ENCODE results near the gene SSX1.
"Not testable (repeated sequence)": the region's sequence is repeated elsewhere in the genome, so short reads cannot be mapped to it uniquely, and the experiment has no call there.

Gene SSX1, protein sequence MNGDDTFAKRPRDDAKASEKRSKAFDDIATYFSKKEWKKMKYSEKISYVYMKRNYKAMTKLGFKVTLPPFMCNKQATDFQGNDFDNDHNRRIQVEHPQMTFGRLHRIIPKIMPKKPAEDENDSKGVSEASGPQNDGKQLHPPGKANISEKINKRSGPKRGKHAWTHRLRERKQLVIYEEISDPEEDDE

DNA sequence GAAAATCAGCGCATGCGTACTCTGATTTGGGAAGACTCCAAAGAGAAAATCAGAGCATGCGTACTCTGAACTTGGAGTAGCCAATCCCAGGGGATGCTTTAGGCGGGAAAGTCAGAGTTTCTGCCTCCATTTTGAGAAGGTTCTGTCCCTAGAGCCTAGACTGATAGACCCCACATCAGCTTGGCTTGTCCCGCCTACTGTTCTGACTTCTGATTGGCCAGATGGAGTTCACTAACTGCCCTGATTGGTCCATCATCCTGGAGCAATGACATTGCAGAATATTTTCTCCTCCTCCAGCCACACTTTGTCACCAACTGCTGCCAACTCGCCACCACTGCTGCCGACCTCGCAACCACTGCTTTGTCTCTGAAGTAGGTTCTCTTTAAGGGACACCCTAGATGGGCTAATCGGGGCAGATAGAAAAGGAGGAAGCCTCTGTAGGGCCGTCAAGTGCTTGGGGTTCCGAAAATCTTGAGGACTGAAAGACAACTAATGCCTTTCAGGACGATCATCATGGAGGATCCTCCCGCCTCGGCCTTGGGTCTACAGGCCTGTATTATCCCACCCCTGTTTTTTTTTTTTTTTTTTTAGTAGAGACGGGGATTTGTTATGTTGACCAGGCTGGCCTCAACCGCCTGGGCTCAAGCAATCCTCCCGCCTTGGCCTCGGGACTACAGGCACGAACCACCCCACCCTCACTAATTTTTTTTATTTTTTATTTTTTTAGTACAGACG lies at the start of gene SSX1:
Gene SSX1, plus strand, starts transcription at position 331 of the 735 bp plus-strand sequence. CDS start 1,850 bp downstream, outside the sequence.
- H3K4me3 ChIP-seq, H3K27ac ChIP-seq: not testable (repeated sequence)

- not testable (repeated sequence) for H3K4me3 ChIP-seq, H3K27ac ChIP-seq
These were observed 40.9 kb upstream of the SSX1 start for GRCh38 chrX:48214341-48214740.

DNA sequence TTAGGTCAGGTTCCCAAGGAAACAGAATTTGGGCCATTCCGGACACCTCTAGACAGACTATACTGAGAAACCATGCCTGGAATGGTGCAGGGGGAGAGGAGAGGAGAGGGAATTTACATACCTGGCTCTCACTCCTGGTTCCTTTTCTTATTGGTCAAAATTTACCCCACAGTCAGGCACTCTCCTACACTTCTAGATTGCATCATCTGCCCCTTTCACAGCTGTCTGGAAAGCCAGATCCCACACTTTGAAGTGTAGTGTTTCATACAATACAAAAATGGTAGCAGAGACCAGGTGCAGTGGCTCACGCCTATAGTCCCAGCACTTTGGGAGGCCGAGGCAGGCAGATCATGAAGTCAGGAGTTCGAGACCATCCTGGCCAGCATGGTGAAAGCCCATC lies 31.0 kb upstream of the SSX1 start:
- H3K4me3 ChIP-seq, H3K27ac ChIP-seq: not testable (repeated sequence)

DNA sequence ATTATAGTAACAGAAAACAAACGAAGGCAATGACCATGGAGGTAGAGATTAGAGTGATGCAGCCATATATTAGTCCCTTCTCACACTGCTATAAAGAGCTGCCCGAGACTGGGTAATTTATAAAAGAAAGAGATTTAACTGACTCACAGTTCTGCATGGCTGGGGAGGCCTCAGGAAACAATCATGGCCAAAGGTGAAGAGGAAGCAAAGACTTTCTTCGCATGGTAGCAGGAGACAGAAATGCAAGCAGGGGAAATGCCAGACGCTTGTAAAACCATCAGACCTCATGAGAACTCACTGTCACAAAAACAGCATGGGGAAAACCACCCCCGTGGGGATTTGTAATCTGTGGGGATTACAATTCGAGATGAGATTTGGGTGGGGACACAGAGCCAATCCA lies 2.2 kb upstream of the SSX1 start:
- H3K27ac ChIP-seq, H3K4me3 ChIP-seq: not testable (repeated sequence)

DNA sequence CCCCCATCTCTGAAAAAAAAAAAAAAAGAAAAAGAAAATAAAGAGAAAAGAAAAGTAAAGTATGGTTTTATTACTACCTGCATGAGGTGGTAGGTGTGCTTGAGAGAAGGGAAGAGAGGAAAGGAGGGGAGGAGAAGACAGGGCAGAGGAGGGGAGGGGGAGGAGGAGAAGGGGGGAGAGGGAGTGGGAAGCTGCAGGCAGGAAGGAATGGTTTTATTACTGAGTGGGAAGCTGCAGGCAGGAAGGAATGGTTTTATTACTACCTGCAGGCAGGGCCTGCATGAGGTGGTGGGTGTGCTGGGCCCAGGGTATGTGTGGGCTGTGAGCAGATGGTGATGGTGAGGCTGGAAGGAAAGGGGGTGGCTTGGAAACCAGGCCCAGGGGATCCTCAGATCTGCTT lies 19.2 kb downstream of the SSX1 start:
- not testable (repeated sequence) for H3K4me3 ChIP-seq

DNA sequence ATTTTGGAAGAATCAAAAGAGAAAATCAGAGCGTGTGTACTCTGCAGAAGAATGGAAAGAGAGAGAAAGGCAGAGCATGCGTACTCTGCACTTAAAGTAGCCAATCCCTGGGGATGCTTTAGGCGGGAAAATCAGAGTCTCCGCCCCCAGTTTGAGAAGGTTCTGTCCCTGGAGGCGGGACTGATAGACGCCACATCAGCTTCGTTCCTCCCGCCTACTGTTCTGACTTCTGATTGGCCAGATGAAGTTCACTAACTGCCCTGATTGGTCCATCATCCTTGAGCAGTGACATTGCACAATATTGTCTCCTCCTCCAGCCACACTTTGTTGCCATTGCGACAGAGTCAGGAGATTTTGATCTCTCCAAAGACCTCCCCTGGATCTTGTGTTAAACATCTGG lies 23.8 kb downstream of the SSX1 start:
- H3K4me3 ChIP-seq, result no peak overlapping the region
- no peak overlapping the region for H3K27ac ChIP-seq

More for the DNA sequence above, 19.2 kb downstream of the SSX1 start:
- not testable (repeated sequence) for H3K27ac ChIP-seq

DNA sequence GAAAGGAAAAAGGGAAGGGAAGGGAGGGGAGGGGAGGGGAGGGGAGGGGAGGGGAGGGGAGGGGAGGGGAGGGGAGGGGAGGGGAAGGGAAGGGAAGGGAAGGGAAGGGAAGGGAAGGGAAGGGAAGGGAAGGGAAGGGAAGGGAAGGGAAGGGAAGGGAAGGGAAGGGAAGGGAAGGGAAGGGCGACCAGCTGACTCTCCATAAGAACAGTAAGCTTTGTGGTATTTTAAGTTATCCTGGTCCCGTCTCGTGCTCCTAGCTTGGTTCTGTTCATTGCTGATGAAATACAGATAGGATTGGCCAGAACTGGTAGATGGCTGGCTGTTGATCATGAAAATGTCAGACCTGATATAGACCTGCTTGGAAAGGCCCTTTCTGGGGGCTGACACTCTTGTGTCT lies 25.5 kb downstream of the SSX1 start:
- not testable (repeated sequence) for H3K4me3 ChIP-seq, H3K27ac ChIP-seq

DNA sequence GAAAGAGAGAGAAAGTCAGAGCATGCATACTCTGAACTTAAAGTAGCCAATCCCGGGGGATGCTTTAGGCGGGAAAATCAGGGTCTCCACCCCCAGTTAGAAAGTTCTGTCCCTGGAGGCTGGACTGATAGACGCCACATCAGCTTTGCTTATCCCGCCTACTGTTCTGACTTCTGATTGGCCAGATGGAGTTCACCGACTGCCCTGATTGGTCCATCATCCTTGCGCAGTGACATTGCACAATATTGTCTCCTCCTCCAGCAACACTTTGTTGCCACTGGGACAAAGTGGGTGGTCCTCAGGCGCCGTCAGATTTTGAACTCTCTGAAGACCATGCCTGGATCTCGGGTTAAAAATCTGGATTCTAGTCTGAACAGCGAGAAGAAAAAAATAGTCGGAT lies 51.0 kb downstream of the SSX1 start:
- H3K4me3 ChIP-seq, result no peak overlapping the region
- H3K27ac ChIP-seq, result no peak overlapping the region

DNA sequence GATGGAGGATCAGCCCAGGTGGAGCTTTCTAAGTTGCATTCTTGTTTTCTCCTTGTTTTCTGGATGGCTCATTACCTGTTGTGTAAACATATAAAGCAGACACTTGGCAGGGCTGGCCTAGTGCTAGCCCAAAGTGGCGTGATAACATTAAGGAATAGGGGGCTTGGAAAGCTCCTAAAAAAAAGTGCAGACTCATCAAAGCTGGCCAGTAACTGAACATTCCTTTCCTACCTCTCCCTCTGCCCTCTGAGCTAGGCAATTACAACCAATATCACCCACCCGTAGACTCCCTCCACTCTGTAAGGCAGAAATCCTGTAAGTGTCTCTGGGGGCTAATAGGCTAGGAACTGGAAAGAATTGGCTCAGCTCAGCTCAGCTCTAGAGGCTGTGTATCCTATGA lies 58.8 kb downstream of the SSX1 start:
- not testable (repeated sequence) for H3K4me3 ChIP-seq

More for the DNA sequence above, 58.8 kb downstream of the SSX1 start:
- not testable (repeated sequence) for H3K27ac ChIP-seq

Data from skin epidermis (tissue), 12 donors.